GM06990 (cell line): ENCODE measurements around the gene ADCYAP1R1.

Experiments used
- DNase-seq: peaks from one replicate; pipeline ENCODE4 v3.0.0-alpha.2; 2011; ENCODE audit not compliant: insufficient read length; ENCODE audit errors: extremely low read depth
- H3K27me3 ChIP-seq: replicated peaks from 2 replicates; pipeline ENCODE4 v1.6.0; 2011; ENCODE audit warnings: low read length; ENCODE audit not compliant: control insufficient read depth, insufficient read depth
- H3K36me3 ChIP-seq: 2 replicates; pipeline ENCODE4 v1.5.1; 2011; ENCODE audit warnings: low read length; ENCODE audit not compliant: control insufficient read depth, insufficient read depth
- H3K4me3 ChIP-seq: replicated peaks from 2 replicates; pipeline ENCODE4 v1.5.1; 2011; ENCODE audit warnings: low read depth, mild to moderate bottlenecking, control low read depth, low read length
- CTCF ChIP-seq: IDR thresholded peaks from 2 replicates; pipeline ENCODE4 v1.5.1; 2011; ENCODE audit warnings: low read length, control low read depth, mild to moderate bottlenecking, inconsistent platforms; ENCODE audit not compliant: insufficient read depth, poor library complexity, severe bottlenecking

Gene ADCYAP1R1

GRCh38 chr7:31109751-31110150 lies 57.6 kb downstream of the ADCYAP1R1 start:
- TF ChIP-seq CTCF, result no peak
- Histone ChIP-seq H3K4me3 (no peak overlapping the region), H3K27me3 (no peaks in the 10 kb centered on the region; the same call in 1 of the 2 replicates), H3K36me3 (no peaks in the 10 kb centered on the region)
- no peak for DNase-seq

GRCh38 chr7:31110331-31111108 lies 58.4 kb downstream of the ADCYAP1R1 start:
- no peaks in the 10 kb centered on the region; the same call in 1 of the 2 replicates for H3K27me3 ChIP-seq
- no peak overlapping the region for H3K4me3 ChIP-seq
- H3K36me3 ChIP-seq, result no peaks in the 10 kb centered on the region
- no peak for DNase-seq
- no peak for TF ChIP-seq CTCF

- no peak for TF ChIP-seq CTCF
- Histone ChIP-seq H3K27me3 (no peaks in the 10 kb centered on the region; the same call in 1 of the 2 replicates), H3K4me3 (no peak overlapping the region), H3K36me3 (no peaks in the 10 kb centered on the region)
- DNase-seq, result no peak
These were observed 59.0 kb downstream of the ADCYAP1R1 start for GRCh38 chr7:31111109-31111451.

GRCh38 chr7:31113660-31114059 lies 61.6 kb downstream of the ADCYAP1R1 start:
- DNase-seq, result no peak
- no peak overlapping the region for H3K4me3 ChIP-seq
- no peak for TF ChIP-seq CTCF
- no peaks in the 10 kb centered on the region; the same call in 1 of the 2 replicates for H3K27me3 ChIP-seq
- H3K36me3 ChIP-seq, result no peaks in the 10 kb centered on the region

GRCh38 chr7:31114593-31115343 lies 62.7 kb downstream of the ADCYAP1R1 start:
- Histone ChIP-seq H3K27me3 (no peaks in the 10 kb centered on the region; the same call in 1 of the 2 replicates), H3K36me3 (no peaks in the 10 kb centered on the region), H3K4me3 (no peak overlapping the region)
- TF ChIP-seq CTCF, result no peak
- DNase-seq, result no peak
